Neural progenitor cell (in vitro differentiated cells): ENCODE results near the gene ZSWIM4. TPM values are rescaled to one million over a fixed set of nuclear protein-coding genes. Genes with fewer than 3 reads are reported as not detected.
A peak's percentile ranks its signal among the peaks of the same experiment; 100 is the strongest.

Source experiments
- DNase-seq: peaks from one replicate; pipeline ENCODE4 v3.0.0-alpha.2; 2016; ENCODE audit warnings: low spot score
- H2AFZ ChIP-seq: fragments of 200-600 bp; sonication (generic); replicated peaks from 2 replicates; pipeline ENCODE4 v1.6.1; 2016; ENCODE audit warnings: antibody characterized with exemption
- H3F3A ChIP-seq: fragments of 200-600 bp; sonication (generic); 2 replicates; pipeline ENCODE4 v1.6.1; 2016; ENCODE audit warnings: antibody characterized with exemption, low read depth
- H3K27ac ChIP-seq: fragments of 200-600 bp; sonication (generic); 2 replicates; pipeline ENCODE4 v1.5.1; 2016; ENCODE audit warnings: mild to moderate bottlenecking
- H3K27me3 ChIP-seq: fragments of 200-600 bp; sonication (generic); 2 replicates; pipeline ENCODE4 v1.6.1; 2016; ENCODE audit warnings: mild to moderate bottlenecking, moderate library complexity
- H3K36me3 ChIP-seq: fragments of 200-600 bp; sonication (generic); 2 replicates; pipeline ENCODE4 v1.5.1; 2016
- H3K4me1 ChIP-seq: fragments of 200-600 bp; sonication (generic); 2 replicates; pipeline ENCODE4 v1.6.1; 2016; ENCODE audit warnings: mixed run types
- H3K4me2 ChIP-seq: fragments of 200-600 bp; sonication (generic); 2 replicates; pipeline ENCODE4 v1.6.1; 2016
- H3K4me3 ChIP-seq: fragments of 200-600 bp; sonication (generic); 2 replicates; pipeline ENCODE4 v1.5.1; 2016
- H3K79me2 ChIP-seq: fragments of 200-600 bp; sonication (generic); 2 replicates; pipeline ENCODE4 v1.6.1; 2016; ENCODE audit warnings: low read depth
- H3K9ac ChIP-seq: fragments of 200-600 bp; sonication (generic); 2 replicates; pipeline ENCODE4 v1.6.1; 2016
- H3K9me3 ChIP-seq: fragments of 200-600 bp; sonication (generic); 2 replicates; pipeline ENCODE4 v1.5.1; 2016; ENCODE audit warnings: low read depth
- H4K20me1 ChIP-seq: fragments of 200-600 bp; sonication (generic); 2 replicates; pipeline ENCODE4 v1.6.1; 2016; ENCODE audit warnings: low read depth
- H3K27ac Mint-ChIP-seq: 3 replicates; pipeline ENCODE4 v1.8.0; 2021; ENCODE audit warnings: mixed read lengths
- H3K27me3 Mint-ChIP-seq: 2 replicates; pipeline ENCODE4 v1.8.0; 2022; ENCODE audit warnings: low read depth, mild to moderate bottlenecking, inconsistent platforms, moderate library complexity, mixed read lengths; ENCODE audit not compliant: insufficient read depth
- H3K36me3 Mint-ChIP-seq: 3 replicates; pipeline ENCODE4 v1.8.0; 2021; ENCODE audit warnings: mixed read lengths
- H3K4me1 Mint-ChIP-seq: 3 replicates; pipeline ENCODE4 v1.8.0; 2021; ENCODE audit warnings: mixed read lengths
- H3K4me3 Mint-ChIP-seq: 3 replicates; pipeline ENCODE4 v1.8.0; 2021; ENCODE audit warnings: mild to moderate bottlenecking, moderate library complexity, mixed read lengths
- H3K9me3 Mint-ChIP-seq: 3 replicates; pipeline ENCODE4 v1.8.0; 2020; ENCODE audit warnings: mixed read lengths
- CTCF ChIP-seq: fragments of 200-600 bp; sonication (generic); IDR thresholded peaks from 2 replicates; pipeline ENCODE4 v1.5.1; 2017; ENCODE audit warnings: antibody characterized with exemption, mild to moderate bottlenecking
- EZH2 ChIP-seq: fragments of 200-600 bp; sonication (generic); IDR thresholded peaks from 2 replicates; pipeline ENCODE4 v1.6.1; 2017; ENCODE audit warnings: antibody characterized with exemption, mild to moderate bottlenecking, moderate library complexity
- EZH2phosphoT487 ChIP-seq: fragments of 200-600 bp; sonication (generic); IDR thresholded peaks from 2 replicates; pipeline ENCODE4 v1.6.1; 2017; ENCODE audit warnings: antibody characterized with exemption
- total RNA-seq: library from RNA; depleted of rRNA; stranded (reverse); fragments of >200 nt; gene quantifications from 2 replicates; pipeline ENCODE4 v1.2.3, GENCODE V29; 2015; ENCODE audit warnings: low replicate concordance

The ZSWIM4 gene
- total RNA-seq, 1 donor from 2014 or later = 6.7 TPM

GRCh38 chr19:13803038-13803437 is 7.8 kb downstream of the ZSWIM4 start:
- no peaks in the 10 kb centered on the region for H3K4me1 ChIP-seq
- H2AFZ ChIP-seq = no peak overlapping the region
- Mint-ChIP-seq H3K4me3 (no peak overlapping the region), H3K27ac (no peak overlapping the region), H3K36me3 (peaks cover 19% of the 10 kb centered on the region), H3K27me3 (peaks cover 3% of the 10 kb centered on the region), H3K9me3 (no peaks in the 10 kb centered on the region), H3K4me1 (no peaks in the 10 kb centered on the region)
- no peaks in the 10 kb centered on the region for H3K27me3 ChIP-seq
- no peaks in the 10 kb centered on the region for H3K79me2 ChIP-seq
- DNase-seq = no peak
- no peaks in the 10 kb centered on the region for H3K9me3 ChIP-seq
- H3K36me3 ChIP-seq = no peaks in the 10 kb centered on the region
- no peak overlapping the region for H3K4me2 ChIP-seq
- TF ChIP-seq EZH2phosphoT487 (no peak), CTCF (no peak), EZH2 (no peak)
- H3K27ac ChIP-seq = no peak overlapping the region
- H3F3A ChIP-seq = peaks cover 3% of the 10 kb centered on the region
- H3K4me3 ChIP-seq = no peak overlapping the region
- peaks cover 12% of the 10 kb centered on the region for H4K20me1 ChIP-seq
- H3K9ac ChIP-seq = no peak overlapping the region

DNA sequence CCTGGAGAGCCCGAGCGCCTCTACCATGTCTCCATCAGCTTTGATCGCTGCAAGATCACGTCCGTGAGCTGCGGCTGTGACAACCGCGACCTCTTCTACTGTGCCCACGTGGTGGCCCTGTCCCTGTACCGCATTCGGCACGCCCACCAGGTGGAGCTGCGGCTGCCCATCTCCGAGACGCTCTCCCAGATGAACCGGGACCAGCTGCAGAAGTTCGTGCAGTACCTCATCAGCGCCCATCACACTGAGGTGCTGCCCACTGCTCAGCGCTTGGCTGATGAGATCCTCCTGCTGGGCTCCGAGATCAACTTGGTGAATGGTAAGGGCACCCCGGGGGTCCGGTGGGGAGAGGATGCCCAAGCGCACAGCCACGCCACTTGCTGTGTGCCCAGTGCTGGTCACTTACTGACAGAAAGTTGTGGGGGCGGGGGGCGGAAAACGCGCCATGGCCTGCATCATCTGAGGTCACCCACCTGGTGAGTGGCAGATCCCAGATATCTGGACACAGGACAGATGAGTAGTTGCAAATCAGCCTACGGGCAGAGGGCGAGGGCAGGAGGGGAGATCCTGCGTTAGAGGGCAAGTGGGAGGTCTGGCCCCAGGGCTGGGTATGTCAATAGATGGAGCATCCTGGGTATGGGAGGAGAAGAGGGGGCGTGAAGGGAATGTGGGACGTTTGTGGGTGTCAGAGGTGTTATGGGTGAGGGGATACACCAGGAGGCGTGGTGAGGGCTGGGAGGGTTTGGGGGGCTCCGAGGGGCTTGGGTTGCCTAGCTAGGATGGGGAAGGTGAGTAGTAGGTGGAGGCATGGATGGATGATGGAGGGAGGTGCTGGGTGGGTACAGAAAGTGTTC is 9.8 kb downstream of the ZSWIM4 start:
- H3K27me3 Mint-ChIP-seq = peaks cover 3% of the 10 kb centered on the region
- H3K27ac ChIP-seq = no peak overlapping the region
- no peak overlapping the region for H3K4me3 Mint-ChIP-seq
- no peaks in the 10 kb centered on the region for H3K36me3 ChIP-seq
- no peaks in the 10 kb centered on the region for H3K9me3 ChIP-seq
- H3K36me3 Mint-ChIP-seq = peaks cover 24% of the 10 kb centered on the region
- peaks cover 3% of the 10 kb centered on the region for H3F3A ChIP-seq
- no peaks in the 10 kb centered on the region for H3K79me2 ChIP-seq
- no peak overlapping the region for H2AFZ ChIP-seq
- H3K27me3 ChIP-seq = no peaks in the 10 kb centered on the region
- no peaks in the 10 kb centered on the region for H3K9me3 Mint-ChIP-seq
- DNase-seq = peak; percentile 76
- no peak overlapping the region for H3K4me2 ChIP-seq
- H3K4me3 ChIP-seq = no peak overlapping the region
- H3K9ac ChIP-seq = no peak overlapping the region
- H4K20me1 ChIP-seq = peaks cover 12% of the 10 kb centered on the region
- no peak for TF ChIP-seq EZH2phosphoT487
- peak; percentile 66 for TF ChIP-seq CTCF
- no peak for TF ChIP-seq EZH2
- no peaks in the 10 kb centered on the region for H3K4me1 Mint-ChIP-seq
- H3K27ac Mint-ChIP-seq = no peak overlapping the region
- no peaks in the 10 kb centered on the region for H3K4me1 ChIP-seq

DNA sequence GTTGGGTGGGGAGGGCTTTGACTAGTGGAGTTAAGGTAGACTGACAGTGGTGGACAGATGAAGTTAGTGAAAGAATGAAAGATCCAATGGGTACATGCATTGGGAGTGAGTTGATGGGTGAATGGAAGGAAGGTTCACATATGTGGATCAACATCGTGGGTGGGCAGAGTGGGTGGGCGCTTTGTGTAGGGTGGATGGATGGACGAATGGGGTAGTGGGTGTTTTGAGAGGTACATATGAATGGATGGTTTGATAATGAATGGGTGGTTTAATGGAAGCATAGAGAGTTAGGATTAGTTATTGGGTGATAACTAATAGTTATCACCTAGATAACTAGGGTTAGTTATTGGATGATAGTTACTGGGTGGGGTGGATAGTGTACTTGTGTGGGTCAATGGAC is 11.5 kb downstream of the ZSWIM4 start:
- Histone ChIP-seq H3K9me3 (no peaks in the 10 kb centered on the region), H3K27ac (no peak overlapping the region), H4K20me1 (peaks cover 12% of the 10 kb centered on the region), H3K4me3 (no peak overlapping the region), H3K27me3 (no peaks in the 10 kb centered on the region), H3K4me2 (no peak overlapping the region), H3K4me1 (no peaks in the 10 kb centered on the region), H3K36me3 (no peaks in the 10 kb centered on the region), H2AFZ (no peak overlapping the region), H3K9ac (no peak overlapping the region), H3F3A (peaks cover 3% of the 10 kb centered on the region), H3K79me2 (no peaks in the 10 kb centered on the region)
- H3K4me1 Mint-ChIP-seq = no peaks in the 10 kb centered on the region
- no peaks in the 10 kb centered on the region for H3K9me3 Mint-ChIP-seq
- no peak overlapping the region for H3K4me3 Mint-ChIP-seq
- DNase-seq = no peak
- H3K27ac Mint-ChIP-seq = no peak overlapping the region
- no peaks in the 10 kb centered on the region for H3K27me3 Mint-ChIP-seq
- TF ChIP-seq CTCF = no peak
- no peak for TF ChIP-seq EZH2phosphoT487
- no peak for TF ChIP-seq EZH2
- peaks cover 17% of the 10 kb centered on the region for H3K36me3 Mint-ChIP-seq
